GM19397 (cell line): ENCODE measurements around the gene SLX4.
A peak's percentile ranks its signal among the peaks of the same experiment; 100 is the strongest.
"Not testable (repeated sequence)": the region's sequence is repeated elsewhere in the genome, so short reads cannot be mapped to it uniquely, and the experiment has no call there.

Experiments
- ATAC-seq: cut with Tn5 transposase; IDR thresholded peaks from one replicate; pipeline ENCODE4 v1.9.1; 2021; ENCODE audit warnings: mild to moderate bottlenecking, moderate library complexity; ENCODE audit not compliant: unreplicated experiment

SLX4 gene

GRCh38 chr16:3642397-3643094 lies 31.1 kb upstream of the SLX4 start:
- ATAC-seq, result no peak

DNA sequence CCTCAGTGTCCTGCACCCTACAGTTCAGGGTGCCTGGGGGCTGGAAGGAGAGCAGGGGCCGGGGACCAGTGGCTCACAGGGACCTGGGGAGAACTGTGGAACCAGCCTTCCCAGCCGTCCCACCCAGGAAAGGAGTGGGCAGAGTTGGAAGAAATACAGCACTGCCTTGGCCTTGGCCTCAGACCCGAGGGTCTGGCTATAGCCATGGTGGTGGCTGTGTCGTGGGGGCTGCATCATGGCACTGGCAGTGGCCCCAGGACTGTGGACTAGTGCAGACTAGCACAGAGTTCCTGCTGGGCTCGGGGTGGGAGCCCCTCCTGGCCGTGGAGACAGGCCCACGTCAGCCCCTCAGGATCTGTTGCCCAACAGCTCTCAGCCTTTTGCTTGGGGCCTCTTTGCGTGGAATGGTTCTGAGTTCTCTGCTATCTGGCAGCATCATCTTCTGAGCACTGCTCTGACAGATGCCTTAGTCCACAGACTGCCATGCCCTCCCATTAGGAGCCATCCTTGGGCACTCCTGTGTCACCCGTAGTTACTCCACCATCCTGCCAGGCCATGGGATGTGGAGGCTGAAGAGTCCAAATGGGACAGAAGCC lies 30.5 kb upstream of the SLX4 start:
- no peak for ATAC-seq

- no peak for ATAC-seq
Observed at GRCh38 chr16:3640632-3641501, 29.5 kb upstream of the SLX4 start.

DNA sequence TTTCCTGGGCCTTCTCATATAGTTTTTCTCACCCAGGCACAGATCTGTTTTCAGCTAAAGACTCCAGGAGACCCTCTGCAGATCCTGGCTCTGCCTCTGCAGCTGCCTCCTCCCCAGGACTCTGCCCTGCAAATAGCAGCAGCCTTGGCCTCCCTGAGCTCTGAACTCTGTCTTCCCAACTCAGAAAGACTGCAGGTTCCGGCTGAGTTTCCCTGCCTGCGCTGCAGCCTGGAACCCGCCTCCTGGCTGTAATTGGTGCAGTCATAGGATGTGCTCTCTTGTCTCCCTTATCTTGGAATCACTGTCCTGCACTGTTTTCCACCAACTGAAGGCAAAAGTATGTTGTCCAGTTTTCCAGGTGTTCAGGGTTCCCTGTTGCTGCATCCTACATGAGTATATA lies 28.8 kb upstream of the SLX4 start:
- no peak for ATAC-seq

- ATAC-seq, result no peak
Observed at GRCh38 chr16:3638916-3639644, 27.7 kb upstream of the SLX4 start.

DNA sequence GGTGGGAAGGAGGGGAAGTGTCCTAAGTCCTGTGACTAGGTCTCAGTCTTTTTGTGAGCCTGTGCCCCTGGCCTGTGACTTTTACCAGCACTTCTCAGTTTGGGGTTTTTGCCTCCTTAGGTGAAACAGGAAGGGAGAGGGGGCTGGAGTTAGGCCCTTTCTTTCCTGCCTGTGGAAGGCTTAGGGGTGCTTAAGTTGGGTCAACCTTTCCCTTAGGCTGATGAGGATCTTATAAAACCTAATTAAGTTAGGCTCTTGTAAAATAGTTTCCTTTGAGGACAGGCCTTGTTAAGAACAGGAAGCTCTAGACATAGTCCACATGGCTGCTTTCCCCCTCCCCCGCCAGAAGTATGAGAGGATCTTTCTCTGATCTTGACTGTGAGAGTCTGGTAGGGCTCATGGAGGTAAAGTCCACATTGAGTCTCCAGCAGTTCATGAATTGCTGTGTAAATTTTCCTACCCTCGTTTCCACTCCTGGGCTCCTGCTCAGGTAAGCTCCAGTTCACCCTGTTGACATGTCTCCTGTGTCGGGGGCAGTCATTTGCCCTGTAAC lies 26.0 kb upstream of the SLX4 start:
- no peak for ATAC-seq

GRCh38 chr16:3625911-3626732 lies 14.7 kb upstream of the SLX4 start:
- ATAC-seq, result no peak

GRCh38 chr16:3625331-3625730 lies 13.9 kb upstream of the SLX4 start:
- no peak for ATAC-seq

DNA sequence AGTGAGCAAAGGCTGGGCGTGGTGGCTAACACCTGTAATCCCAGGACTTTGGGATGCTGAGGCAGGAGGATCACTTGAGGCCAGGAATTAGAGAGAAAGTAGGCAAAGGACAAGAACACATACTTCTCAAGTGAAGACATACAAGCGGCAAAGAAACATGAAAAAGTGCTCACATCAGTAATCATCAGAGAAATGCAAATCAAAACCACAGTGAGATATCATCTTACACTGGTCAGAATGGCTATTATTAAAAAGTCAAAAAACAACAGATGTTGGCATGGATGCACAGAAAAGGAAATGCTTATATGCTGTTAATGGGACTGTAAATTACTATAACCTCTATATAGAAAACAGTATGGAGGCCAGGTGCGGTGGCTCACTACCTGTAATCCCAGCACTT lies 12.2 kb upstream of the SLX4 start:
- peak; percentile 49 for ATAC-seq

DNA sequence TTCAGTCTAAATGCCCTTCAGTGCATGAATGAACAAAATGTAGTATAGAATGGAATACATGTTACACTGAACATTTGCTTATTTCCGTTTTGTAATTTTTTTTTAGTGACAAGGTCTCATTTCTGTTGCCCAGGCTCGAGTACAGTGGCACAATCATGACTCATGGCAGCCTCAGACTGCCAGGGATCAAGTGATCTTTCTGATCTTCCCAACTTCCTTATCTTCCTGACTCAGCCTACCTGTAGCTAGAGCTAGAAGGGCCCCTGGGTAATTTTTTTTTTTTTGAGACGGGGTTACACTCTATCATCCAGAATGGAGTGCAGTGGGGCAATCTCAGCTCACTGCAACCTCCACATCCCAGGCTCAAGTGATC lies 7.3 kb upstream of the SLX4 start:
- no peak for ATAC-seq

DNA sequence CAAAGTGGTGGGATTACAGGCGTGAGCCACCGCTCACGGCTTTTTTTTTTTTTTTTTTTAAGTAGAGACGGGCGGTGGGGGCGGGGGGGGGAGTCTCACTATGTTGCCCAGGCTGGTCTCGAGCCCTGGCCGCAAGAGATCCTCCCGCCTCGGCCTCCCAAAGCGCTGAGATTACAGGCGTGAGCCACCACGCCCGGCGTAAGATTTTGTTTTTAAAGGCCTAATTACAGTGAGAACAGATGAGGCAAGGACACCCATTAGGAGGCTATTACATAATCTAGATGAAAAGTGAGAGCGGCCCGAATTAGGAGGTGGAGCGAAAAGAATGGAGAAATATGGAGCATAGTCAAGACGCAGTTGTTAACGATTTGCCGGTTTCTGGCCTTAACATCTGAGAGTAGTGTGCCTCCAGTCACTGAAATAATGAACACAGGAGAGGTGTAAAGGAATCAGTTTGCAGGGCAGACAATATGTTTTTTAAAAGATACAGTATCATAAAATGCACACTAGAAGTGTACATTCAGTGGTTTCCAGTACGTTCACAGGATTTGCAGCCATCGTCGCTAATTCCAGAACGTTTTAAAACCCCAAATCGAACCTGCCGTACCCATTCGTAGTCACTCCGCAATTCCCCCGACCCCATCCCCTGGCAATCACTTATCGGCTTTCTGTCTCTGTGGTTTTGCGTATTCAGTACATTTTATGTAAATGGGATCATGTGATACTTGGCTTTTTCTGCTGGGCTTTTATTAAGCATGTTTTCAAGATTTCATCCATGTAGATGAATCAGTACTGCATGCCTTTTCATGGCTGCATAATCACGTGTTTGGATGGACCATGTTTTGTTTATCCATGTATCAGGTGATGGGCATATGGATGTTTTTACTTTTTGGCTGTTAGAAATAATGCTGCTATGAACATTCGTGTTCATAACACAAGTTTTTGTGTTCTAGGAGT lies 1.4 kb upstream of the SLX4 start:
- no peak for ATAC-seq

GRCh38 chr16:3610698-3611145 lies 684 bp downstream of the SLX4 start:
- ATAC-seq, result no peak

DNA sequence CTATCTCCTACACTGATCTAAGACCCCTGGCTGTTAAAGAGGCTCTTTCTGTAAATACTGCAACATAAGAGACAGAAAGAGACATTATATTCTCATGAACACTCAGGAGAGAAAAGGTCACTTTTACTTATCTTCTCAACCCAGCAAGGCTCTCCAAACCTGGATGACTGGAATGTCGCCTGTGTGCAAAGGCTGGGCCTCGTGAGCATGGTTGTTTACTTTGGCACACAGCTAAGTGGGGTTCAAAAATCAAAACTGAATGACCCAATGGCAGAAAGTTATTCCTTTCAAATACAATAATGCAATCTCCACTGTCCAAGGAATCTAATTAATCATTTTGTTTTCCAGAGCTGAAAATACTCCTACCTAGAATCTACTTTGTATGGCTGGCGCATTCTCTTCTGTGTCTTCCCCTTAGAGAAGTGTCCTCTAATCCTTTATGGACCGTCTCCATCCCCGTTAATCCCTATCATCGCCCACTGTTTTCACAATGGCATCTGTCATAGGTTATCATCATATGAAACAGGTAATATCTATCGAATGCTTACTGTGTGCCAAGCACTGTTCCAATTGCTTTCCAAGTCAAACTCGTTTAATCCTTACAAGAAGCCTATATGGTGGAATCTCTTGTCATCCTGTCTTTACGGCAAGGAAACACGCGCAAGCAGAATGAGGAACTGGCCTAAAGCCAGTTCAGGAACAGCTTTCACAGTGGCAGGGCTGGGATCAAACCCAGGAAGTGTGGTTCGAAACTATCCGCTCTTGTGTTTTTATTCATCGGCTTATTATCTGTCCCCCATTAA lies 1.3 kb downstream of the SLX4 start:
- ATAC-seq, result no peak

GRCh38 chr16:3608976-3609375 lies 2.4 kb downstream of the SLX4 start:
- ATAC-seq, result not testable (repeated sequence)

DNA sequence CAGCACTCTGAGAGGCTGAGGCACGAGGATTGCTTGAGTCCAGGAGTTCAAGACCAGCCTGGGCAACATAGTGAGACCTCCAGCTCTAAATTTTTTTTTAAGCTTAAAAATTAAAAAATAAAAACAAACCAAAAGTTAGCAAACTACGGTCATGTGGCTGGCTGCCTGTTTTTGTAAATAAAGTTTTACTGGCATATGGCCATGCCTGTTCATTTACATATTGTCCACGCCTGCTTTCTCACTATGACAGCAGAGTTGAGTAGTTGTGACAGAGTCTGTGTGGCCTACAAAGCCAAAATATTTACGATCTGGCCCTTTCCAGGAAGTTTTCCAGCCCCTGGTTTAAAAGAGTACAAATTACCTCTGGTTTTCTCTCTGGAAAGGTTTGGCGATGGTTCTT lies 3.3 kb downstream of the SLX4 start:
- ATAC-seq, result no peak

GRCh38 chr16:3607634-3608033 lies 3.8 kb downstream of the SLX4 start:
- ATAC-seq, result no peak

DNA sequence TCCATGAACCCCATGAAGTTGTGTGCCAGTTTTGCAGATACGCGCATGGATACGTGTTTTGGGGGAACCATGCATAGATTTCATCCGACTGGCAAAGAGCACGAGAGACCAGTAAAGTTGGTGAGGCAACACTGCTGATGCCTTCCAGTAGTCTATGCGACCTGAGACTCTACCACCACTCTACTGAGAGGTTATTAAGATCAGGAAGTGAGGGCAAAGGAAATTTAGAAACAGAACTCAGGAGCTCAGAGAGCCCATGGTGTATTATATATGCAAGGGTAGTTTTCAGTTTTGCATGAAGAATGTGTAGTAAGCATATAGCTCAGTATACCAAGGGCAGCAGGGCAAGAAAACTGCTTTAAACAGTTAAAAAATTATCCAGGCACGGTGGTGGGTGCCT lies 4.2 kb downstream of the SLX4 start:
- no peak for ATAC-seq

DNA sequence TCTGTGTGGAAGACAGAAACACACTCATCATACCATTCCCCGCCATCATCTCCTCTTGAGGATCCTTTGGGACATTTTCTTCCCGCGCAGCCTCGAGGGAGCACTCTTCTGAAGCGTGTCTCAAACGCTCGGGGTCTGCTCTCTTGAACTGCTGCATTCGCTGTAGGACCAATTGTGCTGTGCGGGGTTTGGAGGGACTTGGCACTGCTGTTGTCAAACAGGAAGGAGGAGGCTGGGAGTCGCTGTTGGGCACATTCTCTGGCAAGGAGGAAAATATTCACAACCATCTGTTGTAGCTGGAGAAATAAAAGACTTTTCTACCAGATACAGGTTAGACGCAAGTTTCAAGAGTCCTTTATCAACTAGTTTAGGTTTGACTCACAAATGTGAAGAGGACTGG lies 5.0 kb downstream of the SLX4 start:
- no peak for ATAC-seq
